CD4-positive, alpha-beta memory T cell (primary cell): Measurements from ENCODE around the gene SLC23A3. TPM values are rescaled to one million over a fixed set of nuclear protein-coding genes. Genes with fewer than 3 reads are reported as not detected.

ENCODE experiments used
- CTCF ChIA-PET: fragments of 350-600 bp; sonication (Branson Sonifier 250); formaldehyde crosslinking; loops from one replicate; lab custom pipeline; 2021; ENCODE audit warnings: inconsistent platforms; ENCODE audit not compliant: partially characterized antibody; lab: Charles Lee
- POLR2A ChIA-PET: fragments of 350-600 bp; sonication (Branson Sonifier 250); formaldehyde crosslinking; loops from one replicate; lab custom pipeline; 2021; ENCODE audit not compliant: partially characterized antibody; lab: Charles Lee
- DNase-seq, 5 donors: peaks; one replicate each; pipeline versions ENCODE4 v3.0.0 to v3.0.0-alpha.2; 2020 to 2022; ENCODE audit warnings: mixed read lengths in 1 of 5
- H3K27ac ChIP-seq: one replicate; pipeline ENCODE4 v1.7.0; 2013; ENCODE audit warnings: low read depth, low read length
- H3K27me3 ChIP-seq: 2 replicates; pipeline ENCODE4 v1.7.0; 2013; ENCODE audit warnings: mild to moderate bottlenecking, low read length, moderate library complexity; ENCODE audit not compliant: insufficient read depth
- H3K36me3 ChIP-seq: 2 replicates; pipeline ENCODE4 v1.7.0; 2013; ENCODE audit warnings: mild to moderate bottlenecking, low read length, moderate library complexity; ENCODE audit not compliant: insufficient read depth
- H3K4me1 ChIP-seq: 2 replicates; pipeline ENCODE4 v1.7.0; 2013; ENCODE audit warnings: mild to moderate bottlenecking, low read length, moderate library complexity; ENCODE audit not compliant: insufficient read depth
- H3K4me3 ChIP-seq, 2 donors: one replicate each; pipeline ENCODE4 v1.7.0; 2013; ENCODE audit warnings: low read length in 2 of 2, mild to moderate bottlenecking in 1 of 2
- H3K9me3 ChIP-seq, 2 donors: one replicate each; pipeline ENCODE4 v1.7.0; 2013; ENCODE audit warnings: low read length in 2 of 2, control low read depth in 1 of 2; ENCODE audit not compliant: control insufficient read depth in 1 of 2
- H3K27ac Mint-ChIP-seq, 7 donors: one replicate each; pipeline ENCODE4 v1.8.0; 2020 to 2021; ENCODE audit warnings: mixed read lengths in 7 of 7, mild to moderate bottlenecking in 6 of 7, inconsistent platforms in 3 of 7, moderate library complexity in 3 of 7
- H3K27me3 Mint-ChIP-seq, 2 donors: one replicate each; pipeline ENCODE4 v1.8.0; 2020 to 2021; ENCODE audit warnings: mixed read lengths in 2 of 2
- H3K36me3 Mint-ChIP-seq, 2 donors: one replicate each; pipeline ENCODE4 v1.8.0; 2020 to 2021; ENCODE audit warnings: mixed read lengths in 2 of 2, inconsistent platforms in 1 of 2, mild to moderate bottlenecking in 1 of 2
- H3K4me1 Mint-ChIP-seq, 4 donors: one replicate each; pipeline ENCODE4 v1.8.0; 2020 to 2021; ENCODE audit warnings: mixed read lengths in 4 of 4, mild to moderate bottlenecking in 1 of 4
- H3K4me3 Mint-ChIP-seq, 8 donors: one replicate each; pipeline ENCODE4 v1.8.0; 2020 to 2021; ENCODE audit warnings: mixed read lengths in 8 of 8, mild to moderate bottlenecking in 7 of 8, moderate library complexity in 6 of 8, inconsistent platforms in 3 of 8
- H3K9me3 Mint-ChIP-seq, 8 donors: one replicate each; pipeline ENCODE4 v1.8.0; 2020 to 2021; ENCODE audit warnings: mixed read lengths in 8 of 8, mild to moderate bottlenecking in 5 of 8, inconsistent platforms in 3 of 8, moderate library complexity in 1 of 8
- intact Hi-C: fragments of 100-400 bp; cut with micrococcal nuclease; formaldehyde crosslinking; loops from one replicate; pipeline ENCODE4 v1.15.1; 2023
- polyA plus RNA-seq, 2 donors: library from polyadenylated mRNA; unstranded; fragments of 300-500 nt; fragmentation: Illumina TruSeq; gene quantifications; one replicate each; pipeline ENCODE4 v1.2.3, GENCODE V29; 2021
- total RNA-seq, 2 experiments: library from RNA; stranded (reverse); gene quantifications; one replicate each; pipeline ENCODE4 v1.2.3, GENCODE V29; 2021

SLC23A3 gene
- total and polyA plus RNA-seq, 4 experiments from 2014 or later, result 11.8 to 12.1 TPM; not detected in 2

- no peak overlapping the region for H3K27ac Mint-ChIP-seq
- H3K9me3 Mint-ChIP-seq, result no peaks in the 10 kb centered on the region
- Histone ChIP-seq H3K9me3 (no peaks in the 10 kb centered on the region), H3K4me1 (no peaks in the 10 kb centered on the region), H3K4me3 (no peak overlapping the region), H3K27me3 (no peaks in the 10 kb centered on the region), H3K27ac (no peak overlapping the region), H3K36me3 (no peaks in the 10 kb centered on the region)
- CTCF ChIA-PET, result interaction anchor here (1.8 kb wide), 1 partner anchor 11 kb away, joined by 6 read pairs; no protein-coding TSS in a partner anchor
- peaks cover 16% of the 10 kb centered on the region in 2 donors for H3K36me3 Mint-ChIP-seq
- DNase-seq, result no peak
- intact Hi-C loops, result no loop called here
- no peak overlapping the region for H3K4me3 Mint-ChIP-seq
- H3K27me3 Mint-ChIP-seq, result no peaks in the 10 kb centered on the region
- H3K4me1 Mint-ChIP-seq, result peaks cover 0 to 10% (median 5%) of the 10 kb centered on the region in 4 donors
- POLR2A ChIA-PET, result no interaction called here
These were observed 38.5 kb downstream of the SLC23A3 start for GRCh38 chr2:219131327-219131726.

DNA sequence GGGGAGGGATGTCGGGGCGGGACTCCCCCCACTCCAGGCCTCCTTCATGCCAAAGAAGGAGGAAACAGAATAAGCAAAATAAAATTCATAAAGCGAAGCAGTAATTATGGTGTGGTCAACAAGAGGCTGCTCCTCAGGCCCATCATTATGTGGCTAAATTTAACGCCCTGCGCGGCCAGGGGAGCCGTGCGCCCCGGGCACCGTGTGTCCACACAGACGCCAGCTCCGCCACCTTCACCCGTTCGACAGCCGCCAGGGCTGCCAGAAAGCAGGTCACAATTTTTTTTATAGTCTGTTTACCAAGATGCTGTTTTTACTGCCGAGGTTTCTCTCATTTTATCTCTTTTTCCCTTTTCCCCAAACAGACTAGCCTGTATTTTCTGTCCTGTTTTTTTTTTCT lies 40.2 kb downstream of the SLC23A3 start:
- Histone ChIP-seq H3K27me3 (no peaks in the 10 kb centered on the region), H3K4me3 (no peak overlapping the region), H3K9me3 (no peaks in the 10 kb centered on the region), H3K36me3 (no peaks in the 10 kb centered on the region), H3K4me1 (peaks cover 12% of the 10 kb centered on the region), H3K27ac (no peak overlapping the region)
- POLR2A ChIA-PET, result no interaction called here
- Mint-ChIP-seq H3K27me3 (no peaks in the 10 kb centered on the region), H3K4me3 (no peak overlapping the region), H3K27ac (no peak overlapping the region), H3K9me3 (no peaks in the 10 kb centered on the region), H3K36me3 (peaks cover 18 to 20% of the 10 kb centered on the region in 2 donors), H3K4me1 (peaks cover 10 to 23% (median 14%) of the 10 kb centered on the region in 4 donors)
- CTCF ChIA-PET, result interaction anchor here (1.3 kb wide), 1 partner anchor 10 kb away, joined by 4 read pairs; no protein-coding TSS in a partner anchor
- intact Hi-C loops, result no loop called here
- no peak for DNase-seq

DNA sequence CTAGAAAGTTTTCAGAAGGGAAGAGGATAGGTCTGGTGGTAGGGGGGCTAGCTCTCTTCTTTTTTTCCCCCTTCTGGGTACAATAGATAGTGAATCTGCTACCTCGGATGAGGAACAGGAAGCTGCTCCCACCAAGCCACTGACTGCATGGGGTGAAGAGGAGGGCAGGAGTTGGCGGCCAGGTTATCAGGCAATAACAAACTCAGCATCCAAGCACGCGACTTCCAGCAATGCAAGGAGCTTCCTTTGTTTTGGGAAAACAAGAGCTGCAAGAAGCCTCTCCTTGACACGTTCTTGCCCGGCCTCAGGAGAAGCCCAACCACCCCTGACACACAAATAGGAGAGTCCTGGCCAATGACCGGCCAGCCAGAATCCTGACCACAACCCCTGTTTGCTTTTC lies 41.4 kb downstream of the SLC23A3 start:
- no peaks in the 10 kb centered on the region for H3K9me3 Mint-ChIP-seq
- H3K27ac Mint-ChIP-seq, result no peak overlapping the region
- Histone ChIP-seq H3K9me3 (no peaks in the 10 kb centered on the region), H3K4me3 (no peak overlapping the region), H3K27ac (no peak overlapping the region), H3K4me1 (peaks cover 18% of the 10 kb centered on the region), H3K27me3 (no peaks in the 10 kb centered on the region), H3K36me3 (no peaks in the 10 kb centered on the region)
- CTCF ChIA-PET, result interaction anchor here (1.1 to 1.6 kb wide), 4 partner anchors 8 to 167 kb away, joined by 3 to 4 read pairs (median 4); no protein-coding TSS in a partner anchor
- intact Hi-C loops, result no loop called here
- peaks cover 19 to 23% of the 10 kb centered on the region in 2 donors for H3K36me3 Mint-ChIP-seq
- no peak for DNase-seq
- H3K27me3 Mint-ChIP-seq, result no peaks in the 10 kb centered on the region
- peaks cover 14 to 31% (median 17%) of the 10 kb centered on the region in 4 donors for H3K4me1 Mint-ChIP-seq
- POLR2A ChIA-PET, result no interaction called here
- no peak overlapping the region for H3K4me3 Mint-ChIP-seq

- H3K9me3 Mint-ChIP-seq, result no peaks in the 10 kb centered on the region
These were observed 42.7 kb downstream of the SLC23A3 start for GRCh38 chr2:219127037-219127635.

GRCh38 chr2:219126555-219126954 lies 43.3 kb downstream of the SLC23A3 start:
- no peak overlapping the region for H3K27ac ChIP-seq
- H3K4me1 ChIP-seq, result peaks cover 18% of the 10 kb centered on the region
- H3K36me3 ChIP-seq, result no peaks in the 10 kb centered on the region
- H3K4me3 ChIP-seq, result no peak overlapping the region
- H3K36me3 Mint-ChIP-seq, result peaks cover 15 to 18% of the 10 kb centered on the region in 2 donors
- peak overlapping the region in 1 of 7 donors; percentile 62 for H3K27ac Mint-ChIP-seq
- peaks cover 18 to 31% (median 20%) of the 10 kb centered on the region in 4 donors for H3K4me1 Mint-ChIP-seq
- CTCF ChIA-PET, result no interaction called here
- H3K9me3 Mint-ChIP-seq, result no peaks in the 10 kb centered on the region
- DNase-seq, result no peak
- H3K4me3 Mint-ChIP-seq, result no peak overlapping the region
- no peaks in the 10 kb centered on the region for H3K9me3 ChIP-seq
- intact Hi-C loops, result no loop called here
- no peaks in the 10 kb centered on the region for H3K27me3 Mint-ChIP-seq
- POLR2A ChIA-PET, result no interaction called here
- H3K27me3 ChIP-seq, result no peaks in the 10 kb centered on the region

More at GRCh38 chr2:219127037-219127635, 42.7 kb downstream of the SLC23A3 start:
- H3K27me3 ChIP-seq, result no peaks in the 10 kb centered on the region
- H3K36me3 ChIP-seq, result no peaks in the 10 kb centered on the region
- no peak overlapping the region for H3K4me3 ChIP-seq
- ChIA-PET CTCF (interaction anchor here (1.1 kb wide), 2 partner anchors 69 to 168 kb away, joined by 3 read pairs; no protein-coding TSS in a partner anchor), POLR2A (no interaction called here)
- H3K27me3 Mint-ChIP-seq, result no peaks in the 10 kb centered on the region
- peaks cover 15 to 18% of the 10 kb centered on the region in 2 donors for H3K36me3 Mint-ChIP-seq
- DNase-seq, result no peak
- intact Hi-C loops, result no loop called here
- H3K4me3 Mint-ChIP-seq, result no peak overlapping the region
- peaks cover 18 to 31% (median 20%) of the 10 kb centered on the region in 4 donors for H3K4me1 Mint-ChIP-seq
- H3K27ac ChIP-seq, result no peak overlapping the region
- peaks cover 18% of the 10 kb centered on the region for H3K4me1 ChIP-seq
- peak overlapping the region in 1 of 7 donors; percentile 2 for H3K27ac Mint-ChIP-seq
- H3K9me3 ChIP-seq, result no peaks in the 10 kb centered on the region

DNA sequence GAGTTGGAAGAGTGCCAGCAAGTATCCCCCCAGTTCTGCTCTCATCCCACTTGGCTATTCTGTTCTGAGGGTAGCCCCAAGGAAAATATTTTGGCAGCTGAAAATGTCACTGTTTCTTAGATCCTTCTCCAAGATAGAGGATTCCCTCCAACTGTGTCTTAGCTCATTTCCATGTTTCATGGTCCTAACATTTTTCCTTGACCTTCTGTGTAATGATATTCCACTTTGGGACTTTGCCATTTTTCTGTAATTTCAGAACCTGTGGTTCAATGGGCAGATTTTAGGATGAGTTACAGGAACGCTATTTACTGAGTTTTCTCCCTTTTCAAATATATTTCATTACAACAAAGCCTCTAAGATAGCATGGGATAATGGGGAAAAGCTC lies 44.0 kb downstream of the SLC23A3 start:
- POLR2A ChIA-PET, result no interaction called here
- no peak overlapping the region for H3K4me3 ChIP-seq
- intact Hi-C loops, result no loop called here
- Mint-ChIP-seq H3K27me3 (no peaks in the 10 kb centered on the region), H3K4me1 (peaks cover 18 to 31% (median 20%) of the 10 kb centered on the region in 4 donors), H3K4me3 (no peak overlapping the region), H3K27ac (no peak overlapping the region), H3K9me3 (no peaks in the 10 kb centered on the region), H3K36me3 (peaks cover 14 to 18% of the 10 kb centered on the region in 2 donors)
- no peaks in the 10 kb centered on the region for H3K9me3 ChIP-seq
- peaks cover 18% of the 10 kb centered on the region for H3K4me1 ChIP-seq
- no peaks in the 10 kb centered on the region for H3K36me3 ChIP-seq
- CTCF ChIA-PET, result no interaction called here
- no peaks in the 10 kb centered on the region for H3K27me3 ChIP-seq
- H3K27ac ChIP-seq, result no peak overlapping the region
- no peak for DNase-seq

DNA sequence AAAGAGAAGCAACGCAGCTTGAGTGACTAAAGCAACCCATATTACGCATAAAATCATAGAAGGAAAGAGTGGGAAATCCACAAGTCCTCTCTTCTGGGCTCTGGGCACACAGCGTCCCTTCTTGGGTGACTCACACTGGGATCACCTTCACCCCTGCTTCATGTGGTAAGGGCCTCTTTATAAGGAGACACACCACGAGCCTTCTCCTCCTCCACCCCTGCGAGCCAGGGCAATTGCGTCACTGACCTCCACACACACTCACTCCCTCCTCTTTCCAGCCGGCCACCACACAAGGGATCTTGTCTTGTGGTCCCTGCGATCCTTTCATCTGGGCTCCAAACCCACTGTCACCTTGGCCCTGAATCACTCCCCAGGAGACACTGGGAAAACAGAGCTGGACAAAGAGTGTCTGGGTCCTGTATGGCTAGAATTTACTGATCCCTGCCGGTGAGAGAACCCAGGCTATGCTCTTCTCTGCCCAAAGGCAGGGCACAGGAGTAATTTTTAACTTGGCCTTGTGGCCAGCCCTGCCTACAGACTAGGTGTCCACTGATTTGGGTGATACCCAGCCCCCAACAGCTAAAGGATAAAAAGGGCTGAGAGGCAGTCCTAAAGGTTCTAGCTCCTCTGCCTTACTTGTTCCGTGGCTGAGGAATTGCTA lies 44.5 kb downstream of the SLC23A3 start:
- H3K4me1 Mint-ChIP-seq, result peaks cover 18 to 31% (median 20%) of the 10 kb centered on the region in 4 donors
- H3K4me3 Mint-ChIP-seq, result no peak overlapping the region
- Histone ChIP-seq H3K27me3 (no peaks in the 10 kb centered on the region), H3K9me3 (no peaks in the 10 kb centered on the region), H3K4me3 (no peak overlapping the region), H3K4me1 (peaks cover 18% of the 10 kb centered on the region), H3K36me3 (no peaks in the 10 kb centered on the region), H3K27ac (no peak overlapping the region)
- intact Hi-C loops, result no loop called here
- ChIA-PET POLR2A (no interaction called here), CTCF (interaction anchor here (2.6 kb wide), 1 partner anchor 67 kb away, joined by 8 read pairs; no protein-coding TSS in a partner anchor)
- peak overlapping the region in 2 of 7 donors; percentile 7 to 29 for H3K27ac Mint-ChIP-seq
- DNase-seq, result no peak
- H3K36me3 Mint-ChIP-seq, result peaks cover 14 to 18% of the 10 kb centered on the region in 2 donors
- H3K27me3 Mint-ChIP-seq, result no peaks in the 10 kb centered on the region
- no peaks in the 10 kb centered on the region for H3K9me3 Mint-ChIP-seq
